K562 (cell line): ENCODE results near the gene DCAF8L1. TPM values are rescaled to one million over a fixed set of nuclear protein-coding genes. Genes with fewer than 3 reads are reported as not detected.

ENCODE experiments used
- ATAC-seq: fragments of 200-7000 bp; cut with Tn5 transposase; 3 replicates; pipeline ENCODE4 v1.9.1; 2020; ENCODE audit warnings: moderate library complexity
- BruUV-seq: library from RNA; stranded (reverse); fragments of 400-500 nt; replicated peaks from 2 replicates; lab custom pipeline; 2021; lab: Mats Ljungman, UMichigan
- CTCF ChIA-PET: fragments of 300-600 bp; formaldehyde crosslinking; extraction: SDS; loops from one replicate; lab custom pipeline; 2021; ENCODE audit warnings: low intra/inter-chr PET ratio; lab: Yijun Ruan, JAX
- POLR2A ChIA-PET: fragments of 300-600, 350-650 bp; sonication (Branson Sonifier 250); formaldehyde crosslinking; extraction: SDS; loops from one replicate; lab custom pipeline; 2021; ENCODE audit warnings: antibody characterized with exemption, inconsistent platforms; lab: Yijun Ruan, JAX
- DNase-seq, 4 experiments: peaks; one replicate each; pipeline versions ENCODE4 v3.0.0 to v3.0.0-alpha.2; 2011 to 2018; ENCODE audit warnings: low spot score in 3 of 4, mixed read lengths in 3 of 4; ENCODE audit errors: extremely low read depth in 1 of 4
- FAIRE-seq: peaks from 2 replicates; lab custom pipeline; 2011; peaks lifted over from hg19 to GRCh38; lab: Jason Lieb, UNC
- H2AFZ ChIP-seq: 2 replicates; pipeline ENCODE4 v1.6.0; 2011; ENCODE audit warnings: low read depth, low read length, control low read depth, inconsistent platforms
- H3K27ac ChIP-seq: fragments of 200-600 bp; 3 replicates; pipeline ENCODE4 v1.8.0; 2011; ENCODE audit warnings: low read depth, mild to moderate bottlenecking, control low read depth, inconsistent platforms, low read length, moderate library complexity, mixed read lengths; ENCODE audit errors: extremely low read depth
- H3K27me3 ChIP-seq, 2 experiments: fragments of 300-600 bp in 1 of 2; 2 replicates in 1 of 2; 3 replicates in 1 of 2; pipeline versions ENCODE4 v1.6.0 to v1.8.0; 2011; ENCODE audit warnings: inconsistent platforms in 2 of 2, low read length in 2 of 2, mild to moderate bottlenecking in 1 of 2, mixed read lengths in 1 of 2, moderate library complexity in 1 of 2; ENCODE audit not compliant: control insufficient read depth in 2 of 2, insufficient read depth in 2 of 2
- H3K36me3 ChIP-seq: fragments of 300-600 bp; 3 replicates; pipeline ENCODE4 v1.8.0; 2011; ENCODE audit warnings: mild to moderate bottlenecking, low read length, inconsistent platforms; ENCODE audit not compliant: control insufficient read depth, insufficient read depth
- H3K4me1 ChIP-seq, 2 experiments: fragments of 200-600 bp in 1 of 2; replicated peaks in 1 of 2; 2 replicates in 1 of 2; 3 replicates in 1 of 2; pipeline versions ENCODE4 v1.5.1 to v1.8.0; 2011; ENCODE audit warnings: inconsistent platforms in 2 of 2, low read length in 2 of 2, mild to moderate bottlenecking in 1 of 2, mixed read lengths in 1 of 2, moderate library complexity in 1 of 2; ENCODE audit not compliant: control insufficient read depth in 2 of 2, insufficient read depth in 2 of 2
- H3K4me2 ChIP-seq: 2 replicates; pipeline ENCODE4 v1.6.1; 2011; ENCODE audit warnings: low read length, control low read depth, inconsistent platforms, mixed read lengths; ENCODE audit not compliant: insufficient read depth
- H3K4me3 ChIP-seq: fragments of 200-600 bp; sonication (generic), shearing (Covaris generic); 2 replicates; pipeline ENCODE4 v1.5.1; 2016; ENCODE audit warnings: control low read depth, inconsistent platforms
- H3K79me2 ChIP-seq: fragments of 200-600 bp; 3 replicates; pipeline ENCODE4 v1.8.0; 2011; ENCODE audit warnings: low read length, inconsistent platforms; ENCODE audit not compliant: control insufficient read depth, insufficient read depth
- H3K9ac ChIP-seq, 2 experiments: 2 replicates each; pipeline versions ENCODE4 v1.6.0 to v1.6.1; 2011; ENCODE audit warnings: low read depth in 2 of 2, low read length in 2 of 2, control low read depth in 1 of 2, inconsistent platforms in 1 of 2, mild to moderate bottlenecking in 1 of 2, mixed read lengths in 1 of 2; ENCODE audit not compliant: insufficient read depth in 1 of 2
- H3K9me1 ChIP-seq: one replicate; pipeline ENCODE4 v1.6.0; 2011; ENCODE audit warnings: inconsistent platforms, mild to moderate bottlenecking, low read length, moderate library complexity; ENCODE audit not compliant: control insufficient read depth, insufficient read depth
- H3K9me3 ChIP-seq: replicated peaks from 2 replicates; pipeline ENCODE4 v1.5.1; 2011; ENCODE audit warnings: low read depth, low read length, inconsistent platforms; ENCODE audit not compliant: control insufficient read depth, insufficient read depth
- H4K20me1 ChIP-seq: replicated peaks from 2 replicates; pipeline ENCODE4 v1.6.1; 2011; ENCODE audit warnings: low read length, inconsistent platforms, mixed read lengths; ENCODE audit not compliant: control insufficient read depth, insufficient read depth
- CBX8 ChIP-seq: fragments of 200-600 bp; sonication (generic); IDR thresholded peaks from 2 replicates; pipeline ENCODE4 v1.6.1; 2012; ENCODE audit warnings: borderline replicate concordance, mixed run types, low read depth, mild to moderate bottlenecking, moderate library complexity, mixed read lengths, low read length, control low read depth, inconsistent platforms; ENCODE audit not compliant: poor library complexity, severe bottlenecking; ENCODE audit errors: extremely low read depth
- EP300 ChIP-seq: IDR thresholded peaks from 2 replicates; pipeline ENCODE4 v1.6.1; 2012; ENCODE audit warnings: low read length, improper control_type of control experiment
- GTF2E2 ChIP-seq: fragments of 200-800 bp; sonication (Bioruptor generic); IDR thresholded peaks from 2 replicates; pipeline ENCODE4 v1.6.1; 2016; ENCODE audit warnings: missing genetic modification characterization, missing compliant biosample characterization
- SUPT5H ChIP-seq: fragments of 450-650 bp; IDR thresholded peaks from 2 replicates; pipeline ENCODE4 v1.6.1; 2016
- TAF15 ChIP-seq: fragments of 200-400 bp; formaldehyde crosslinking; IDR thresholded peaks from 2 replicates; pipeline ENCODE4 v1.6.1; 2017; ENCODE audit warnings: mild to moderate bottlenecking, low read depth, low read length, moderate library complexity
- ZNF184 ChIP-seq: sonication (generic); formaldehyde crosslinking; IDR thresholded peaks from 2 replicates; pipeline ENCODE4 v1.5.0; 2020; ENCODE audit warnings: missing genetic modification reagents
- WGBS: fragments of 100-300 bp; shearing (Covaris generic); methylation state at CpG from one replicate; pipeline ENCODE4 v1.1.6; 2016; ENCODE audit warnings: low coverage, mixed read lengths; ENCODE audit not compliant: insufficient coverage; ENCODE audit errors: missing lambda C conversion rate; 5-methylcytosine and 5-hydroxymethylcytosine counted together
- in situ Hi-C: fragments of 300-500 bp; cut with MboI; formaldehyde crosslinking; loops from 4 replicates; pipeline ENCODE4 v1.15.0; 2018; ENCODE audit warnings: inconsistent platforms, mixed read lengths
- intact Hi-C: fragments of 100-400 bp; cut with micrococcal nuclease; formaldehyde crosslinking; loops from 2 replicates; pipeline ENCODE4 v1.14.2; 2022
- polyA plus RNA-seq, 8 experiments: library from polyadenylated mRNA; depleted of rRNA in 4 of 8; stranded (reverse) in 5 of 8; unstranded in 3 of 8; fragments of >200 nt; fragmentation: Nextera tagmentation in 2 of 8; fragmentation: Illumina TruSeq in 1 of 8; extraction: Ambion mirVana in 2 of 8; extraction: Trizol in 1 of 8; gene quantifications; 2 replicates each; pipeline versions ENCODE4 v1.2.1 to v1.2.3, GENCODE V29; 2011 to 2014; ENCODE audit warnings: inconsistent platforms in 1 of 8, missing spikeins in 1 of 8
- total RNA-seq, 7 experiments: library from RNA; depleted of rRNA in 6 of 7; stranded (reverse); fragments of >200 nt in 6 of 7; fragmentation: Illumina TruSeq in 2 of 7; extraction: Trizol in 2 of 7; gene quantifications; 2 replicates each; pipeline versions ENCODE4 v1.2.1 to v1.2.3, GENCODE V29; 2011 to 2021; ENCODE audit warnings: low replicate concordance in 1 of 7
- TF ChIP-seq, protein P1 (sequence below), 2 experiments: IDR thresholded peaks; 2 replicates each; pipeline ENCODE4 v1.6.1; 2012; ENCODE audit warnings: improper control_type of control experiment in 2 of 2, low read depth in 2 of 2, low read length in 2 of 2, borderline replicate concordance in 1 of 2

The DCAF8L1 gene
- total and polyA plus RNA-seq, 9 of the 15 experiments (the other 6 are each of a cell fraction or from before 2014, with no cell fraction given): 0.03 TPM; not detected in 7

- TF ChIP-seq SUPT5H (no peak), EP300 (no peak), CBX8 (no peak), TAF15 (no peak)
- TF ChIP-seq, protein P1, sequence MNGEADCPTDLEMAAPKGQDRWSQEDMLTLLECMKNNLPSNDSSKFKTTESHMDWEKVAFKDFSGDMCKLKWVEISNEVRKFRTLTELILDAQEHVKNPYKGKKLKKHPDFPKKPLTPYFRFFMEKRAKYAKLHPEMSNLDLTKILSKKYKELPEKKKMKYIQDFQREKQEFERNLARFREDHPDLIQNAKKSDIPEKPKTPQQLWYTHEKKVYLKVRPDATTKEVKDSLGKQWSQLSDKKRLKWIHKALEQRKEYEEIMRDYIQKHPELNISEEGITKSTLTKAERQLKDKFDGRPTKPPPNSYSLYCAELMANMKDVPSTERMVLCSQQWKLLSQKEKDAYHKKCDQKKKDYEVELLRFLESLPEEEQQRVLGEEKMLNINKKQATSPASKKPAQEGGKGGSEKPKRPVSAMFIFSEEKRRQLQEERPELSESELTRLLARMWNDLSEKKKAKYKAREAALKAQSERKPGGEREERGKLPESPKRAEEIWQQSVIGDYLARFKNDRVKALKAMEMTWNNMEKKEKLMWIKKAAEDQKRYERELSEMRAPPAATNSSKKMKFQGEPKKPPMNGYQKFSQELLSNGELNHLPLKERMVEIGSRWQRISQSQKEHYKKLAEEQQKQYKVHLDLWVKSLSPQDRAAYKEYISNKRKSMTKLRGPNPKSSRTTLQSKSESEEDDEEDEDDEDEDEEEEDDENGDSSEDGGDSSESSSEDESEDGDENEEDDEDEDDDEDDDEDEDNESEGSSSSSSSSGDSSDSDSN (IDR thresholded peaks at IDR 0.05; ENCODE audit: borderline replicate concordance in 1 of 2, low read depth in 2 of 2, low read length in 2 of 2): no peak
- TF ChIP-seq, all 486 proteins: peak for 0
Measured at GRCh38 chrX:27968352-27968751, 12.9 kb downstream of the DCAF8L1 start (continued).

DNA sequence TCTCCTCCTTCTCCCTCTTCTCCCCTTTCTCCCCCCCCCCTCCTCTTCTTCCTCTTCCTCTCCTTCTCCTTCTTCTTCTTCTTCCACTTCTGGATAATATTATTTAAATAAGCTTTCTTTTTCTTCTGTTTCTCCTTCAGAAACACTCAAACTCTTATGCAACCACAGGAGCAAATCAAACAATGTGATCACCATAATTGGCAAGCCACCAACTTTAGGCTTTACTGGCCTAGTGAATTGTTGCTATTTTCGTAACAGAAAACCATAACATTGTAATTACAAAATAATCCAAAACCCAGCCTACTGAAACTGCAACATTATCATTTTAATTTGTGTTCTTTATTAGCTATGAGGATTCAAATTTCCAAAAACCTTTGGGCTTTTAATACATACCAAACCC, 14.3 kb downstream of the DCAF8L1 start:
- Histone ChIP-seq H3K4me1 (no peaks in the 10 kb centered on the region), H3K9me1 (no peaks in the 10 kb centered on the region), H3K27me3 (no peaks in the 10 kb centered on the region), H3K9ac (no peak overlapping the region), H3K4me3 (no peak overlapping the region), H3K36me3 (no peaks in the 10 kb centered on the region), H2AFZ (no peak overlapping the region), H3K79me2 (no peaks in the 10 kb centered on the region), H3K27ac (no peak overlapping the region), H3K4me2 (no peak overlapping the region), H3K9me3 (no peaks in the 10 kb centered on the region), H4K20me1 (no peaks in the 10 kb centered on the region)
- no peak for TF ChIP-seq GTF2E2 (tag)
- no peak for TF ChIP-seq ZNF184 (CRISPR knock-in tag)
- 0% methylated on average over 1 of the region's 1 CpG for WGBS
- ATAC-seq: no peak
- in situ Hi-C loops (no loop called here), intact Hi-C loops (no loop called here)
- no peak for FAIRE-seq
- ChIA-PET POLR2A (no interaction called here), CTCF (no interaction called here)
- no TSS peak for BruUV-seq
- no peak for DNase-seq
